H1 (cell line): ENCODE results near the gene CSRP1. TPM values are rescaled to one million over a fixed set of nuclear protein-coding genes. Genes with fewer than 3 reads are reported as not detected.

Source experiments
- CHD7 ChIP-seq: fragments of 300-600 bp; sonication (generic); IDR thresholded peaks from 2 replicates; pipeline ENCODE4 v1.7.1; 2012; ENCODE audit warnings: low read length, moderate library complexity, mild to moderate bottlenecking, inconsistent platforms; ENCODE audit not compliant: insufficient replicate concordance
- RBBP5 ChIP-seq: IDR thresholded peaks from 2 replicates; pipeline ENCODE4 v1.7.1; 2012; ENCODE audit warnings: low read depth, mild to moderate bottlenecking, inconsistent platforms, low read length, moderate library complexity, borderline replicate concordance
- RNF2 ChIP-seq: fragments of 200-900, 300-1000 bp; sonication (generic); IDR thresholded peaks from 2 replicates; pipeline ENCODE4 v1.7.1; 2016; ENCODE audit warnings: borderline replicate concordance, low read depth, mild to moderate bottlenecking, antibody characterized with exemption, low read length; ENCODE audit not compliant: poor library complexity, severe bottlenecking; ENCODE audit errors: missing control alignments
- TBP ChIP-seq: IDR thresholded peaks from 2 replicates; pipeline ENCODE4 v1.6.1; 2011; ENCODE audit warnings: low read depth, low read length, improper control_type of control experiment
- TCF12 ChIP-seq: IDR thresholded peaks from 2 replicates; pipeline ENCODE4 v1.6.1; 2011; ENCODE audit warnings: low read depth, mild to moderate bottlenecking, low read length
- TEAD4 ChIP-seq: IDR thresholded peaks from 2 replicates; pipeline ENCODE4 v1.6.1; 2012; ENCODE audit warnings: low read depth, low read length, inconsistent platforms, mixed read lengths
- ZNF274 ChIP-seq: IDR thresholded peaks from 2 replicates; pipeline ENCODE4 v1.7.0; 2012; ENCODE audit warnings: low read length, borderline replicate concordance; ENCODE audit errors: extremely low read depth
- polyA plus RNA-seq, 7 experiments: library from polyadenylated mRNA; depleted of rRNA in 3 of 7; stranded (reverse) in 5 of 7; unstranded in 2 of 7; fragments of >200 nt in 5 of 7; fragments of 200-250 nt in 2 of 7; gene quantifications; 1 replicate in 5 of 7; 2 replicates in 1 of 7; 4 replicates in 1 of 7; pipeline versions ENCODE4 v1.2.1 to v1.2.3, GENCODE V29; 2011 to 2013; ENCODE audit warnings: missing spikeins in 2 of 7, mixed read lengths in 2 of 7
- total RNA-seq: library from RNA; stranded (reverse); fragmentation: NEBNext Ultra II Directional; extraction: Animal tissue kit (Norgen Biotek cat#: 25700); gene quantifications from 2 replicates; pipeline ENCODE4 v1.2.1, GENCODE V29; 2021

Gene CSRP1
- total and polyA plus RNA-seq, 2 of the 8 experiments (the other 6 are each of a cell fraction or from before 2014, with no cell fraction given): 14.2 to 22.3 TPM

GRCh38 chr1:201540846-201541735, 34.2 kb upstream of the CSRP1 start (continued):
- TF ChIP-seq CHD7: no peak
- no peak for TF ChIP-seq ZNF274
- TF ChIP-seq TBP: no peak
- TF ChIP-seq TCF12: no peak
- no peak for TF ChIP-seq RBBP5
- TF ChIP-seq RNF2: no peak
- TF ChIP-seq TEAD4: no peak
